HG02885 (cell line): Measurements from ENCODE around the gene OR7A5.
"Not testable (repeated sequence)": the region's sequence is repeated elsewhere in the genome, so short reads cannot be mapped to it uniquely, and the experiment has no call there.

Experiments used
- ATAC-seq: cut with Tn5 transposase; IDR thresholded peaks from one replicate; pipeline ENCODE4 v1.9.1; 2021; ENCODE audit warnings: mild to moderate bottlenecking; ENCODE audit not compliant: unreplicated experiment, poor library complexity

Gene OR7A5

GRCh38 chr19:14835011-14835410, at the start of gene OR7A5, which contains the start of gene OR7C1:
Gene OR7A5, minus strand, starts transcription at chr19:14835185. Its CDS starts 6,944 bp downstream, at chr19:14828241.
Gene OR7C1, minus strand, starts transcription at chr19:14835185. Its CDS starts 35,049 bp downstream, at chr19:14800136.
- ATAC-seq, result no peak

- no peak for ATAC-seq
Observed at GRCh38 chr19:14871619-14872230, 36.7 kb upstream of the OR7A5 start.

- ATAC-seq, result no peak
Observed at GRCh38 chr19:14868497-14868896, 33.5 kb upstream of the OR7A5 start.

GRCh38 chr19:14848822-14849221, 13.8 kb upstream of the OR7A5 start, which contains the start of gene OR7A10:
Gene OR7A10, minus strand, starts transcription at chr19:14848922. Its CDS starts 7,045 bp downstream, at chr19:14841877.
- ATAC-seq, result no peak

- no peak for ATAC-seq
Observed at GRCh38 chr19:14843578-14843977, 8.6 kb upstream of the OR7A5 start.

GRCh38 chr19:14843169-14843568, 8.2 kb upstream of the OR7A5 start:
- no peak for ATAC-seq

GRCh38 chr19:14840206-14840605, 5.2 kb upstream of the OR7A5 start:
- no peak for ATAC-seq

GRCh38 chr19:14837391-14837790, 2.4 kb upstream of the OR7A5 start:
- no peak for ATAC-seq

GRCh38 chr19:14830702-14831101, 4.3 kb downstream of the OR7A5 start:
- ATAC-seq, result no peak

- no peak for ATAC-seq
Observed at GRCh38 chr19:14826006-14826405, 9.0 kb downstream of the OR7A5 start.

GRCh38 chr19:14821937-14822336, 13.0 kb downstream of the OR7A5 start:
- no peak for ATAC-seq

GRCh38 chr19:14818588-14818987, 16.4 kb downstream of the OR7A5 start:
- ATAC-seq, result no peak

GRCh38 chr19:14817052-14817451, 17.9 kb downstream of the OR7A5 start:
- no peak for ATAC-seq

GRCh38 chr19:14814982-14815652, 19.9 kb downstream of the OR7A5 start:
- ATAC-seq, result no peak

GRCh38 chr19:14809272-14810057, 25.5 kb downstream of the OR7A5 start:
- ATAC-seq, result no peak

- no peak for ATAC-seq
Observed at GRCh38 chr19:14804765-14805164, 30.2 kb downstream of the OR7A5 start.

GRCh38 chr19:14798760-14799159, 36.2 kb downstream of the OR7A5 start:
- no peak for ATAC-seq

GRCh38 chr19:14796021-14796420, 39.0 kb downstream of the OR7A5 start:
- no peak for ATAC-seq

GRCh38 chr19:14795078-14795721, 39.8 kb downstream of the OR7A5 start:
- no peak for ATAC-seq

GRCh38 chr19:14792250-14792649, 42.7 kb downstream of the OR7A5 start:
- not testable (repeated sequence) for ATAC-seq

GRCh38 chr19:14786421-14786851, 48.5 kb downstream of the OR7A5 start:
- no peak for ATAC-seq
